Measurements from ENCODE around the gene SPANXD. TPM values are rescaled to one million over a fixed set of nuclear protein-coding genes. Genes with fewer than 3 reads are reported as not detected.

Gene SPANXD
- total RNA-seq, 6 experiments from 2014 or later, result 2.4 to 3.1 (median 2.8) TPM; not detected in 2

DNA sequence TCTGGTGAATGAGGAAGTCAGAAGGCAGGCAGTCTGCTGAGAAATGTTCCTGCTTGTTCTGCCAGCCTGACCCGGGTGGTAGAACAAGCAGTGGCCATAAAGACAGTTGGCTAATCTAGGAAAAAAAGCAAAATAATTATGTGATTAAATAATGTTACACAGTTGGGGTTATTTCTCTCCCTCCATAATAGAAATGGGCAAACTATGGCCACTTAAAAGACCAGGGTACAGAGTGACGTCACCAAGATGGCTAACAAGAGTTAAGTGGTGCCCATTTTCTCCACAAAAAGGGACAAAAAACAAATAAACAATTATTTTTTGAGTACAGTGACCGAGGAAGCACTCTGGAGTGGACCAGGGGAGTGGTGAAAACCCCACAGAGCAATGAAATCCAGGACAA, 16.1 kb upstream of the SPANXD start:
- Mint-ChIP-seq H3K4me1 (ENCODE audit: low read depth) (no peaks in the 10 kb centered on the region), H3K4me3 (no peak overlapping the region), H3K9me3 (no peaks in the 10 kb centered on the region), H3K27me3 (ENCODE audit: insufficient read depth) (no peaks in the 10 kb centered on the region; the same call in 1 of the 2 replicates), H3K36me3 (ENCODE audit: low read depth) (no peaks in the 10 kb centered on the region), H3K27ac (no peak overlapping the region)
- DNase-seq, result no peak
- TF ChIP-seq, protein P1, sequence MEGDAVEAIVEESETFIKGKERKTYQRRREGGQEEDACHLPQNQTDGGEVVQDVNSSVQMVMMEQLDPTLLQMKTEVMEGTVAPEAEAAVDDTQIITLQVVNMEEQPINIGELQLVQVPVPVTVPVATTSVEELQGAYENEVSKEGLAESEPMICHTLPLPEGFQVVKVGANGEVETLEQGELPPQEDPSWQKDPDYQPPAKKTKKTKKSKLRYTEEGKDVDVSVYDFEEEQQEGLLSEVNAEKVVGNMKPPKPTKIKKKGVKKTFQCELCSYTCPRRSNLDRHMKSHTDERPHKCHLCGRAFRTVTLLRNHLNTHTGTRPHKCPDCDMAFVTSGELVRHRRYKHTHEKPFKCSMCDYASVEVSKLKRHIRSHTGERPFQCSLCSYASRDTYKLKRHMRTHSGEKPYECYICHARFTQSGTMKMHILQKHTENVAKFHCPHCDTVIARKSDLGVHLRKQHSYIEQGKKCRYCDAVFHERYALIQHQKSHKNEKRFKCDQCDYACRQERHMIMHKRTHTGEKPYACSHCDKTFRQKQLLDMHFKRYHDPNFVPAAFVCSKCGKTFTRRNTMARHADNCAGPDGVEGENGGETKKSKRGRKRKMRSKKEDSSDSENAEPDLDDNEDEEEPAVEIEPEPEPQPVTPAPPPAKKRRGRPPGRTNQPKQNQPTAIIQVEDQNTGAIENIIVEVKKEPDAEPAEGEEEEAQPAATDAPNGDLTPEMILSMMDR (IDR thresholded peaks at IDR 0.05), result no peak

DNA sequence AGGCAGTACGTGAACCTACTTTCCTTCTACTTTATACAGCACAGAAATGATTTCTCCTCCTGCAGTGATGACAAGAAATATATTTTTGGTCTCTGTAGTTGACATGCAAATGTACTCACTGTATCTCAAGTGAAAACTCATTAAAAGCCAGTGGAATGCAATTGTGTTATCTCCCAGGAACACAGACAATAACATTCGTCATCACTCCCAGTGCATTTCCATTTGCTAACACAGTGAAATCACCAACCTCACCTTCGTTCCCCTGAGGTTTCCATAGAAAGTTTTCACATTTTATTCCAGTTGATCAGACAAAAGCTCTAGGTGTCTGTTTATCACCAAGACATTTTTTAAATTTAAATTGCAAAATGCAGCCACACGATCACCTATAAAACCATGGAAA, 2.5 kb upstream of the SPANXD start:
- TF ChIP-seq, protein P1 (IDR thresholded peaks at IDR 0.05), result no peak
- Mint-ChIP-seq H3K9me3 (no peaks in the 10 kb centered on the region), H3K27me3 (ENCODE audit: insufficient read depth) (peaks cover 1% of the 10 kb centered on the region; the same call in 1 of the 2 replicates), H3K27ac (no peak overlapping the region), H3K4me3 (no peak overlapping the region), H3K4me1 (ENCODE audit: low read depth) (peaks cover 4% of the 10 kb centered on the region; the same call in 1 of the 2 replicates), H3K36me3 (ENCODE audit: low read depth) (no peaks in the 10 kb centered on the region; the same call in 1 of the 2 replicates)
- DNase-seq, result no peak

DNA sequence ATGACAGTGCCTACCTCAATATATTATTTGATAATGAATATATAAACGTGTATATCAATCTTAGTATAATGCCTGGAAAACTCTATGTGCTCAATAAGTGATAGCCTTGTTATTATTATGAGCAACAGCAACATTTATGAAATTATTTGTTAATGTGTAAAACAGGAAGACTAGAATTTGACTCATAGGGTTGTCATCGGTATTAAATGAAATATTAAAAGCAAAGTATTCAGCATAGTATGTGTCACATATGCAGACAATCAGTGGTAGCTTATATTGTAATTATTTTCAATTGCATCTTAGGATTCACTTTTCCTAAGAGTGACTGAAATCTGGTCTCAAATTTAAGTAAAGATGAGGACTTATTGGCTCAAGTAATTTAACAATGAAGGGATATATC, 24.6 kb downstream of the SPANXD start:
- Mint-ChIP-seq H3K4me1 (ENCODE audit: low read depth) (peaks cover 25% of the 10 kb centered on the region), H3K4me3 (no peak overlapping the region), H3K27me3 (ENCODE audit: insufficient read depth) (no peaks in the 10 kb centered on the region), H3K27ac (no peak overlapping the region), H3K36me3 (ENCODE audit: low read depth) (no peaks in the 10 kb centered on the region), H3K9me3 (no peaks in the 10 kb centered on the region)
- no peak for DNase-seq
- TF ChIP-seq, protein P1 (IDR thresholded peaks at IDR 0.05), result no peak

DNA sequence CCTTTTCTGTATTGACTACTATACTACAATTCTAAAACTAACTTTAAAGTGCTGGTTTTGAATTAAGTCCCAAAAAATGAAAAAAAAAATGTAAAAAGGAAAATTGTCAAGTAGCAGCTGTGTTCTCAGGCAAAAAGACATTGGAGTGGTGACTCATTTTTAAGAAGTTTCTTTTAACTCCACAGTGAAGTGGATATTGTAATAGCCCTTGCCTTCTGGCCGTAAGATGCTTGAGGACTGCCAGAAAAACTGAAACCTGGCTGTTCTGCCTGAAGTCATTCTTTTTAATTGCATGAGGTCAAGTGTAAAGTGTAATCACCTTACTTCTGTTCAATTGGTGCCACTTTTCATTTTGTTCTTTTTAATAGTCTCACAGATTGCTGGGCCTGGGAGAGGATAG, 28.9 kb downstream of the SPANXD start:
- Mint-ChIP-seq H3K4me1 (ENCODE audit: low read depth) (peaks cover 29% of the 10 kb centered on the region), H3K9me3 (no peaks in the 10 kb centered on the region), H3K4me3 (no peak overlapping the region), H3K36me3 (ENCODE audit: low read depth) (no peaks in the 10 kb centered on the region), H3K27ac (no peak overlapping the region), H3K27me3 (ENCODE audit: insufficient read depth) (no peaks in the 10 kb centered on the region)
- TF ChIP-seq, protein P1 (IDR thresholded peaks at IDR 0.05), result no peak
- DNase-seq, result no peak

DNA sequence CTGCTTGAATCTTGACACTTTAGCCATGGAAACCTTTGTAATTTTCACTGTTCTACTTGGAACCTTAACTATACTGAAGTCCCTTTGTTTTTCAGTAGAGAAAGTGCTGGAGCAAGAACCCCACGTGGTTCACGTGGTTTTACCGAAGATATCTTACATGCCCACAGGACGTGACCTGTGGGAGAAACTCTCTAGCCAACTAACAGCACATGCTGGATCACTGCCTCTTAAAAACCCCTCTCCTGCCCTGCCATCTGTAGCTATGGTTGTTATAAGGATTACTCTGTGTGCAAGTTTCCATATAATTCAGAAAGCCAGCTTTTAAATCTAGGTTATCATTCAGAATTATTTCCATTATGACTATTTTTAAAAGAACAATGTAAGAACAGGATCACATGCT, 30.2 kb downstream of the SPANXD start:
- no peaks in the 10 kb centered on the region for H3K27me3 Mint-ChIP-seq (ENCODE audit: insufficient read depth)
- H3K4me1 Mint-ChIP-seq (ENCODE audit: low read depth), result peaks cover 20% of the 10 kb centered on the region
- no peaks in the 10 kb centered on the region for H3K9me3 Mint-ChIP-seq
- DNase-seq, result no peak
- H3K36me3 Mint-ChIP-seq (ENCODE audit: low read depth), result no peaks in the 10 kb centered on the region
- H3K4me3 Mint-ChIP-seq, result no peak overlapping the region
- TF ChIP-seq, protein P1 (IDR thresholded peaks at IDR 0.05), result no peak
- H3K27ac Mint-ChIP-seq, result no peak overlapping the region

DNA sequence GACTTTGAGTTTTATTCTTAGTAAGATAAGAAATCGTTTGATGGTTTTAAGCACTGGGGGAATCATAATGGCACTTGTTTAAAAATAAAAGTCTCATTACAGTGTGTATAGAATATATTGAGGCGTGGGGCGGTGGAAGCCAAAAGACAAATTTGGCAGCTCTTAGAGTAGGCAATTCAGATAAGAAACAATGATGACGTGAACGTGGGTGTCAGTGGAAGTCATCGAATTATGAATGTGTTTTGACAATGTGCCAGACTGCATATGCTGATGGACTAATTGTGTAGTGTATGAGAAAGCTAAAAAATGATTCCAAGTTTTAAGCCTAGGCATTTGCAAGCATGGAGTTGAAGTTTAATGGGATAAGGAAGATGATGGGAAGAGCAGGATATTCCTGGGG, 35.8 kb downstream of the SPANXD start:
- Mint-ChIP-seq H3K4me1 (ENCODE audit: low read depth) (peaks cover 6% of the 10 kb centered on the region; the same call in 1 of the 2 replicates), H3K4me3 (no peak overlapping the region), H3K27me3 (ENCODE audit: insufficient read depth) (no peaks in the 10 kb centered on the region), H3K27ac (no peak overlapping the region), H3K9me3 (no peaks in the 10 kb centered on the region), H3K36me3 (ENCODE audit: low read depth) (no peaks in the 10 kb centered on the region)
- DNase-seq, result no peak
- TF ChIP-seq, protein P1 (IDR thresholded peaks at IDR 0.05), result no peak
